ENCODE measurements around the gene MTHFD2. TPM values are rescaled to one million over a fixed set of nuclear protein-coding genes. Genes with fewer than 3 reads are reported as not detected.

MTHFD2 gene
- total and polyA plus RNA-seq, 2 of the 8 experiments (the other 6 are each of a cell fraction or from before 2014, with no cell fraction given): 99.5 to 291 TPM

DNA sequence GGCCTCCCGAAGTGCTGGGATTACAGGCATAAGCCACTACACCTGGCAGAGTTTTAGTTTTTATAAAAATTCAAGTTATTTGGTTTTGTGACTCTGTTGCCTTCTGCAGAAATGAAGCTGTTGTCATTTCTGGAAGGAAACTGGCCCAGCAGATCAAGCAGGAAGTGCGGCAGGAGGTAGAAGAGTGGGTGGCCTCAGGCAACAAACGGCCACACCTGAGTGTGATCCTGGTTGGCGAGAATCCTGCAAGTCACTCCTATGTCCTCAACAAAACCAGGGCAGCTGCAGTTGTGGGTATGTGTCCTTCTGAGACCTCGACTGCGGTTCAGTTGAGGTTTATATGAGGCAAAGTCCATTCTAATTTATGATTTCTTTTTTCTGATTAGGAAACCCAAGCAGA lies 7.2 kb downstream of the MTHFD2 start:
- no peak overlapping the region for H2BK20ac ChIP-seq (ENCODE audit: low read length)
- peaks cover 51 to 87% of the 10 kb centered on the region in 2 experiments for H3K79me2 ChIP-seq (ENCODE audit: control insufficient read depth in 1 of 2, insufficient read depth in 2 of 2, low read length in 2 of 2)
- H4K91ac ChIP-seq (replicated peaks; ENCODE audit: insufficient read length, low read length): no peak overlapping the region
- H3K9ac ChIP-seq (replicated peaks in 1 of 4; ENCODE audit: extremely low read depth in 1 of 4, low read depth in 3 of 4, low read length in 3 of 4): no peak overlapping the region
- no peak overlapping the region for H3K4me3 ChIP-seq (ENCODE audit: extremely low read depth in 1 of 4, insufficient read depth in 2 of 4, low read depth in 3 of 4, low read length in 4 of 4)
- H2BK120ac ChIP-seq (replicated peaks; ENCODE audit: low read depth, low read length): no peak overlapping the region
- CTCF ChIA-PET (ENCODE audit: partially characterized antibody): interaction anchor here (1.2 to 3.1 kb wide), 3 partner anchors 22 to 54 kb away, joined by 3 to 14 read pairs (median 13); partner anchors contain the start of gene MOB1A
- H3K14ac ChIP-seq (ENCODE audit: insufficient read length): no peak overlapping the region
- H3K4me2 ChIP-seq (ENCODE audit: insufficient read depth in 1 of 2, low read depth in 2 of 2, low read length in 2 of 2): no peak overlapping the region; a peak in 1 of 4 replicates
- H3K4ac ChIP-seq (replicated peaks; ENCODE audit: insufficient read length, low read depth, low read length): no peak overlapping the region
- no peak overlapping the region for H2BK5ac ChIP-seq (ENCODE audit: low read depth, low read length)
- H3K23me2 ChIP-seq (ENCODE audit: low read depth, low read length): no peaks in the 10 kb centered on the region
- FAIRE-seq: no peak
- H3K18ac ChIP-seq (ENCODE audit: extremely low read depth, low read length): no peak overlapping the region
- no peak overlapping the region for H3K27ac ChIP-seq (ENCODE audit: low read depth, low read length)
- no peak overlapping the region for H2AK5ac ChIP-seq (ENCODE audit: low read depth, low read length)
- no peak overlapping the region for H4K5ac ChIP-seq (ENCODE audit: insufficient read length, low read depth, low read length)
- no peaks in the 10 kb centered on the region for H3K9me3 ChIP-seq (ENCODE audit: insufficient read depth in 2 of 2, low read depth in 1 of 2, low read length in 1 of 2)
- no peak overlapping the region for H2BK15ac ChIP-seq (ENCODE audit: low read length)
- no peak overlapping the region for H3K23ac ChIP-seq (ENCODE audit: insufficient read length)
- H3K56ac ChIP-seq (replicated peaks; ENCODE audit: insufficient read length, low read depth, low read length): no peak overlapping the region
- 86% methylated on average over 6 of the region's 6 CpGs; no CpG with 5 or more reads in 1 of the 2 experiments for WGBS, 2 experiments (ENCODE audit: extremely low coverage in 1 of 2, insufficient coverage in 1 of 2, insufficient read length in 1 of 2, insufficient replicate concordance in 2 of 2, low coverage in 1 of 2, low lambda C conversion rate in 2 of 2, missing lambda C conversion rate in 1 of 2)
- no peak overlapping the region for H4K8ac ChIP-seq (ENCODE audit: extremely low read depth, insufficient read depth, low read length)
- POLR2A ChIA-PET (ENCODE audit: partially characterized antibody): interaction anchor here (0.7 to 72.1 kb wide), 7 partner anchors 3 to 230 kb away, joined by 3 to 2699 read pairs (median 5); partner anchors contain the start of genes BOLA3, MOB1A and MTHFD2
- H3K27me3 ChIP-seq (replicated peaks in 1 of 4; ENCODE audit: control insufficient read depth in 3 of 4, extremely low read depth in 1 of 4, insufficient read depth in 3 of 4, low read length in 3 of 4): no peaks in the 10 kb centered on the region
- no peak overlapping the region for H2BK12ac ChIP-seq (ENCODE audit: low read depth, low read length)
- H3K79me1 ChIP-seq (ENCODE audit: low read depth, low read length): peaks cover 16% of the 10 kb centered on the region
- H2AFZ ChIP-seq (ENCODE audit: low read length): no peak overlapping the region
- no peak for TF ChIP-seq NRF1 (IDR thresholded peaks at IDR 0.05; ENCODE audit: low read depth, low read length)
- peak; percentile 44; the same call in 1 of the 2 replicates for TF ChIP-seq POLR2AphosphoS5 (IDR thresholded peaks at IDR 0.05; ENCODE audit: low read depth, low read length)
- no peak for TF ChIP-seq SIRT6 (IDR thresholded peaks at IDR 0.05; ENCODE audit: low read length)
- peaks cover 2 to 18% (median 16%) of the 10 kb centered on the region in 4 experiments for H3K4me1 ChIP-seq (replicated peaks in 1 of 4; ENCODE audit: control insufficient read depth in 3 of 4, insufficient read depth in 4 of 4, low read length in 3 of 4)
- no peak for DNase-seq (ENCODE audit: low read depth in 1 of 2, low spot score in 2 of 2)
- H3K36me3 ChIP-seq (ENCODE audit: control insufficient read depth in 2 of 4, insufficient read depth in 4 of 4, low read length in 3 of 4): peaks cover 8 to 84% (median 31%) of the 10 kb centered on the region in 4 experiments
- peaks cover 29 to 42% of the 10 kb centered on the region in 2 experiments for H4K20me1 ChIP-seq (replicated peaks in 1 of 2; ENCODE audit: control insufficient read depth in 1 of 2, insufficient read depth in 2 of 2, low read length in 2 of 2)
